Stimulated activated naive B cell treated with anti-CD40 and anti-IgM and Interleukin-4, amounts not matched to agents 10 μg/mL and 1 μg/mL and 100 μg/mL, for 72 hours (primary cell): ENCODE measurements around the gene SF3B5.

ENCODE experiments used
- ATAC-seq, 2 donors: fragments of 150-1000 bp; cut with Tn5 transposase; replicated peaks; 2 replicates each; pipeline ENCODE4 v1.10.0; 2021; ENCODE audit warnings: moderate library complexity in 1 of 2
- DNase-seq: peaks from one replicate; pipeline ENCODE4 v3.0.0; 2021
- H3K27ac Mint-ChIP-seq: one replicate; pipeline ENCODE4 v1.8.0; 2022; ENCODE audit warnings: mild to moderate bottlenecking, mixed read lengths
- H3K27me3 Mint-ChIP-seq, 2 donors: one replicate each; pipeline ENCODE4 v1.8.0; 2022; ENCODE audit warnings: mixed read lengths in 2 of 2
- H3K36me3 Mint-ChIP-seq, 2 donors: one replicate each; pipeline ENCODE4 v1.8.0; 2022; ENCODE audit warnings: mixed read lengths in 2 of 2, mild to moderate bottlenecking in 1 of 2
- H3K4me1 Mint-ChIP-seq, 2 donors: one replicate each; pipeline ENCODE4 v1.8.0; 2022; ENCODE audit warnings: mixed read lengths in 2 of 2, mild to moderate bottlenecking in 1 of 2
- H3K4me3 Mint-ChIP-seq, 2 donors: one replicate each; pipeline ENCODE4 v1.8.0; 2022; ENCODE audit warnings: mild to moderate bottlenecking in 2 of 2, mixed read lengths in 2 of 2, moderate library complexity in 1 of 2
- H3K9me3 Mint-ChIP-seq, 2 donors: one replicate each; pipeline ENCODE4 v1.8.0; 2022; ENCODE audit warnings: mixed read lengths in 2 of 2, mild to moderate bottlenecking in 1 of 2

Gene SF3B5

GRCh38 chr6:144127097-144127496, 31.7 kb upstream of the SF3B5 start:
- peaks cover 12 to 22% of the 10 kb centered on the region in 2 donors for H3K4me1 Mint-ChIP-seq
- H3K9me3 Mint-ChIP-seq = no peaks in the 10 kb centered on the region
- H3K27me3 Mint-ChIP-seq = peaks cover 8 to 12% of the 10 kb centered on the region in 2 donors
- H3K4me3 Mint-ChIP-seq = no peak overlapping the region
- ATAC-seq (no peak), DNase-seq (no peak)
- no peaks in the 10 kb centered on the region for H3K36me3 Mint-ChIP-seq
- no peak overlapping the region for H3K27ac Mint-ChIP-seq

- no peak for ATAC-seq
- peaks cover 3 to 6% of the 10 kb centered on the region in 2 donors for H3K4me1 Mint-ChIP-seq
- no peak overlapping the region for H3K27ac Mint-ChIP-seq
- H3K4me3 Mint-ChIP-seq = no peak overlapping the region
- no peaks in the 10 kb centered on the region for H3K9me3 Mint-ChIP-seq
- peaks cover 0 to 4% of the 10 kb centered on the region in 2 donors for H3K27me3 Mint-ChIP-seq
- H3K36me3 Mint-ChIP-seq = no peaks in the 10 kb centered on the region
- DNase-seq = no peak
Measured at GRCh38 chr6:144123836-144124235, 28.5 kb upstream of the SF3B5 start.

- Mint-ChIP-seq H3K4me3 (no peak overlapping the region), H3K27ac (no peak overlapping the region), H3K27me3 (peaks cover 0 to 2% of the 10 kb centered on the region in 2 donors), H3K4me1 (peaks cover 3 to 6% of the 10 kb centered on the region in 2 donors), H3K9me3 (no peaks in the 10 kb centered on the region), H3K36me3 (no peaks in the 10 kb centered on the region)
- ATAC-seq = no peak
- DNase-seq = no peak
Measured at GRCh38 chr6:144123421-144123820, 28.0 kb upstream of the SF3B5 start.

- DNase-seq (no peak), ATAC-seq (no peak)
- Mint-ChIP-seq H3K36me3 (no peaks in the 10 kb centered on the region), H3K9me3 (no peaks in the 10 kb centered on the region), H3K4me1 (peaks cover 3 to 6% of the 10 kb centered on the region in 2 donors), H3K27ac (no peak overlapping the region), H3K27me3 (no peaks in the 10 kb centered on the region), H3K4me3 (no peak overlapping the region)
Measured at GRCh38 chr6:144122861-144123260, 27.5 kb upstream of the SF3B5 start.

- Mint-ChIP-seq H3K27me3 (no peaks in the 10 kb centered on the region), H3K9me3 (no peaks in the 10 kb centered on the region), H3K27ac (no peak overlapping the region), H3K36me3 (no peaks in the 10 kb centered on the region), H3K4me1 (peaks cover under 1 to 2% of the 10 kb centered on the region in 2 donors), H3K4me3 (no peak overlapping the region)
- DNase-seq (no peak), ATAC-seq (no peak)
Measured at GRCh38 chr6:144119376-144119775, 24.0 kb upstream of the SF3B5 start.

GRCh38 chr6:144115219-144115618, 19.8 kb upstream of the SF3B5 start:
- no peak overlapping the region for H3K27ac Mint-ChIP-seq
- H3K4me1 Mint-ChIP-seq = no peaks in the 10 kb centered on the region
- H3K4me3 Mint-ChIP-seq = no peak overlapping the region
- no peaks in the 10 kb centered on the region for H3K9me3 Mint-ChIP-seq
- ATAC-seq = no peak
- no peak for DNase-seq
- H3K27me3 Mint-ChIP-seq = no peaks in the 10 kb centered on the region
- no peaks in the 10 kb centered on the region for H3K36me3 Mint-ChIP-seq

- DNase-seq = no peak
- Mint-ChIP-seq H3K36me3 (no peaks in the 10 kb centered on the region), H3K4me1 (no peaks in the 10 kb centered on the region), H3K4me3 (no peak overlapping the region), H3K27me3 (no peaks in the 10 kb centered on the region), H3K27ac (no peak overlapping the region), H3K9me3 (no peaks in the 10 kb centered on the region)
- no peak for ATAC-seq
Measured at GRCh38 chr6:144113366-144113765, 18.0 kb upstream of the SF3B5 start.

GRCh38 chr6:144110210-144110609, 14.8 kb upstream of the SF3B5 start:
- Mint-ChIP-seq H3K27me3 (no peaks in the 10 kb centered on the region), H3K9me3 (no peaks in the 10 kb centered on the region), H3K4me3 (no peak overlapping the region), H3K27ac (no peak overlapping the region), H3K36me3 (no peaks in the 10 kb centered on the region), H3K4me1 (peaks cover 0 to under 1% of the 10 kb centered on the region in 2 donors)
- ATAC-seq = no peak
- DNase-seq = no peak

- no peak for DNase-seq
- ATAC-seq = no peak
- Mint-ChIP-seq H3K4me3 (no peak overlapping the region), H3K27ac (no peak overlapping the region), H3K27me3 (no peaks in the 10 kb centered on the region), H3K9me3 (no peaks in the 10 kb centered on the region), H3K4me1 (peaks cover 2 to 5% of the 10 kb centered on the region in 2 donors), H3K36me3 (no peaks in the 10 kb centered on the region)
Measured at GRCh38 chr6:144106206-144106605, 10.8 kb upstream of the SF3B5 start.

- no peak overlapping the region for H3K4me3 Mint-ChIP-seq
- H3K27ac Mint-ChIP-seq = no peak overlapping the region
- peaks cover 2 to 5% of the 10 kb centered on the region in 2 donors for H3K4me1 Mint-ChIP-seq
- DNase-seq (peak; percentile 35), ATAC-seq (peak; percentile 78 to 84)
- H3K36me3 Mint-ChIP-seq = no peaks in the 10 kb centered on the region
- no peaks in the 10 kb centered on the region for H3K9me3 Mint-ChIP-seq
- H3K27me3 Mint-ChIP-seq = no peaks in the 10 kb centered on the region
Measured at GRCh38 chr6:144104898-144105487, 9.6 kb upstream of the SF3B5 start.

- H3K36me3 Mint-ChIP-seq = no peaks in the 10 kb centered on the region
- DNase-seq = no peak
- no peak for ATAC-seq
- no peak overlapping the region for H3K4me3 Mint-ChIP-seq
- H3K9me3 Mint-ChIP-seq = no peaks in the 10 kb centered on the region
- no peak overlapping the region for H3K27ac Mint-ChIP-seq
- peaks cover 2 to 5% of the 10 kb centered on the region in 2 donors for H3K4me1 Mint-ChIP-seq
- no peaks in the 10 kb centered on the region for H3K27me3 Mint-ChIP-seq
Measured at GRCh38 chr6:144104488-144104887, 9.1 kb upstream of the SF3B5 start.

GRCh38 chr6:144103026-144103563, 7.7 kb upstream of the SF3B5 start:
- ATAC-seq = no peak
- Mint-ChIP-seq H3K27me3 (no peaks in the 10 kb centered on the region), H3K27ac (no peak overlapping the region), H3K9me3 (no peaks in the 10 kb centered on the region), H3K4me1 (peaks cover 2 to 5% of the 10 kb centered on the region in 2 donors), H3K4me3 (no peak overlapping the region), H3K36me3 (no peaks in the 10 kb centered on the region)
- no peak for DNase-seq

- Mint-ChIP-seq H3K4me1 (peaks cover 11 to 16% of the 10 kb centered on the region in 2 donors), H3K4me3 (no peak overlapping the region), H3K27me3 (no peaks in the 10 kb centered on the region), H3K27ac (no peak overlapping the region), H3K9me3 (peaks cover 0 to 2% of the 10 kb centered on the region in 2 donors), H3K36me3 (peaks cover 3 to 9% of the 10 kb centered on the region in 2 donors)
- ATAC-seq (no peak), DNase-seq (no peak)
Measured at GRCh38 chr6:144098993-144099392, 3.6 kb upstream of the SF3B5 start.

- peak overlapping the region; percentile 98 for H3K27ac Mint-ChIP-seq
- H3K9me3 Mint-ChIP-seq = peaks cover 0 to 3% of the 10 kb centered on the region in 2 donors
- H3K36me3 Mint-ChIP-seq = peaks cover 9 to 15% of the 10 kb centered on the region in 2 donors
- no peaks in the 10 kb centered on the region for H3K27me3 Mint-ChIP-seq
- H3K4me1 Mint-ChIP-seq = peaks cover 13 to 23% of the 10 kb centered on the region in 2 donors
- H3K4me3 Mint-ChIP-seq = peak overlapping the region; percentile 92 to 95
- peak; percentile 4 to 11 for ATAC-seq
- DNase-seq = no peak
Measured at GRCh38 chr6:144094731-144095133, 641 bp downstream of the SF3B5 start.

GRCh38 chr6:144093658-144094057, 1.7 kb downstream of the SF3B5 start:
- no peak for DNase-seq
- H3K9me3 Mint-ChIP-seq = peaks cover 0 to 3% of the 10 kb centered on the region in 2 donors
- H3K27me3 Mint-ChIP-seq = no peaks in the 10 kb centered on the region
- peak overlapping the region; percentile 92 to 95 for H3K4me3 Mint-ChIP-seq
- peaks cover 13 to 23% of the 10 kb centered on the region in 2 donors for H3K4me1 Mint-ChIP-seq
- peak overlapping the region; percentile 56 for H3K27ac Mint-ChIP-seq
- H3K36me3 Mint-ChIP-seq = peaks cover 10 to 19% of the 10 kb centered on the region in 2 donors
- no peak for ATAC-seq
